H7 (cell line): Measurements from ENCODE around the gene FADS2. TPM values are rescaled to one million over a fixed set of nuclear protein-coding genes. Genes with fewer than 3 reads are reported as not detected.
A peak's percentile ranks its signal among the peaks of the same experiment; 100 is the strongest.

Experiments
- DNase-seq: peaks from one replicate; pipeline ENCODE4 v3.0.0; 2012
- H3K27me3 ChIP-seq: 2 replicates; pipeline ENCODE4 v1.6.0; 2011; ENCODE audit warnings: mild to moderate bottlenecking, low read length; ENCODE audit not compliant: control insufficient read depth, insufficient read depth
- H3K36me3 ChIP-seq: replicated peaks from 2 replicates; pipeline ENCODE4 v1.5.1; 2011; ENCODE audit warnings: low read length; ENCODE audit not compliant: control insufficient read depth, insufficient read depth
- H3K4me3 ChIP-seq: 2 replicates; pipeline ENCODE4 v1.5.1; 2011; ENCODE audit warnings: low read depth, mild to moderate bottlenecking, control low read depth, low read length, moderate library complexity; ENCODE audit not compliant: insufficient read depth
- total RNA-seq: library from RNA; depleted of rRNA; stranded (reverse); fragments of >200 nt; shearing (Covaris generic); gene quantifications from 2 replicates; pipeline ENCODE4 v1.2.3, GENCODE V29; 2014; rRNA removed

FADS2 gene
- total RNA-seq: 176 and 225 TPM in 2 replicates

GRCh38 chr11:61827571-61828378 lies at the start of gene FADS2:
FADS2 (plus strand) TSS chr11:61828300; CDS start chr11:61828391, 91 bp downstream.
- H3K36me3 ChIP-seq: peaks cover 15% of the 10 kb centered on the region
- DNase-seq: peak; percentile 96

GRCh38 chr11:61778357-61778886 lies 49.7 kb upstream of the FADS2 start:
- H3K36me3 ChIP-seq: peaks cover 2% of the 10 kb centered on the region; the same call in 1 of the 2 replicates
- H3K27me3 ChIP-seq: peaks cover 4% of the 10 kb centered on the region; the same call in 1 of the 2 replicates
- H3K4me3 ChIP-seq: no peak overlapping the region
- DNase-seq: peak; percentile 56

More at GRCh38 chr11:61827571-61828378, at the start of gene FADS2:
- H3K4me3 ChIP-seq: peak within 1 kb of the TSS; percentile 97
- no peaks in the 10 kb centered on the region for H3K27me3 ChIP-seq

- H3K27me3 ChIP-seq: peaks cover 4% of the 10 kb centered on the region; the same call in 1 of the 2 replicates
- DNase-seq: peak; percentile 70
- H3K36me3 ChIP-seq: peaks cover 2% of the 10 kb centered on the region; the same call in 1 of the 2 replicates
These were observed 49.0 kb upstream of the FADS2 start for GRCh38 chr11:61778920-61779650.

GRCh38 chr11:61779666-61780525 lies 48.2 kb upstream of the FADS2 start:
- no peak overlapping the region for H3K4me3 ChIP-seq
- H3K27me3 ChIP-seq: peaks cover 4% of the 10 kb centered on the region; the same call in 1 of the 2 replicates
- peaks cover 2% of the 10 kb centered on the region; the same call in 1 of the 2 replicates for H3K36me3 ChIP-seq
- DNase-seq: peak; percentile 54

More at GRCh38 chr11:61778920-61779650, 49.0 kb upstream of the FADS2 start:
- no peak overlapping the region for H3K4me3 ChIP-seq

GRCh38 chr11:61780581-61781162 lies 47.4 kb upstream of the FADS2 start:
- Histone ChIP-seq H3K27me3 (peaks cover 4% of the 10 kb centered on the region; the same call in 1 of the 2 replicates), H3K4me3 (no peak overlapping the region), H3K36me3 (peaks cover 3% of the 10 kb centered on the region; the same call in 1 of the 2 replicates)
- peak; percentile 50 for DNase-seq

- Histone ChIP-seq H3K27me3 (peaks cover 4% of the 10 kb centered on the region; the same call in 1 of the 2 replicates), H3K36me3 (peaks cover 5% of the 10 kb centered on the region), H3K4me3 (no peak overlapping the region)
- DNase-seq: peak; percentile 57
These were observed 46.5 kb upstream of the FADS2 start for GRCh38 chr11:61781585-61781984.

GRCh38 chr11:61782299-61782698 lies 45.8 kb upstream of the FADS2 start:
- Histone ChIP-seq H3K36me3 (peaks cover 11% of the 10 kb centered on the region), H3K27me3 (no peaks in the 10 kb centered on the region), H3K4me3 (no peak overlapping the region)
- peak; percentile 56 for DNase-seq

- Histone ChIP-seq H3K36me3 (peaks cover 14% of the 10 kb centered on the region), H3K27me3 (no peaks in the 10 kb centered on the region), H3K4me3 (no peak overlapping the region)
- peak; percentile 42 for DNase-seq
These were observed 45.3 kb upstream of the FADS2 start for GRCh38 chr11:61782841-61783240.

- peaks cover 22% of the 10 kb centered on the region for H3K36me3 ChIP-seq
- H3K4me3 ChIP-seq: no peak overlapping the region
- DNase-seq: peak; percentile 48
- H3K27me3 ChIP-seq: no peaks in the 10 kb centered on the region
These were observed 44.2 kb upstream of the FADS2 start for GRCh38 chr11:61783717-61784505.

GRCh38 chr11:61784506-61784805 lies 43.6 kb upstream of the FADS2 start:
- Histone ChIP-seq H3K4me3 (no peak overlapping the region), H3K27me3 (no peaks in the 10 kb centered on the region), H3K36me3 (peaks cover 27% of the 10 kb centered on the region)
- DNase-seq: peak; percentile 40

GRCh38 chr11:61785837-61786402 lies 42.2 kb upstream of the FADS2 start:
- Histone ChIP-seq H3K36me3 (peaks cover 35% of the 10 kb centered on the region), H3K27me3 (no peaks in the 10 kb centered on the region), H3K4me3 (no peak overlapping the region)
- no peak for DNase-seq

GRCh38 chr11:61787928-61788491 lies 40.1 kb upstream of the FADS2 start:
- Histone ChIP-seq H3K27me3 (no peaks in the 10 kb centered on the region), H3K36me3 (peaks cover 34% of the 10 kb centered on the region), H3K4me3 (no peak overlapping the region)
- peak; percentile 90 for DNase-seq
